ENCODE measurements around the gene NCAPG2. TPM values are rescaled to one million over a fixed set of nuclear protein-coding genes. Genes with fewer than 3 reads are reported as not detected.
A peak's percentile ranks its signal among the peaks of the same experiment; 100 is the strongest.

Gene NCAPG2
- total RNA-seq, 1 experiment from 2014 or later = 99.4 TPM

DNA sequence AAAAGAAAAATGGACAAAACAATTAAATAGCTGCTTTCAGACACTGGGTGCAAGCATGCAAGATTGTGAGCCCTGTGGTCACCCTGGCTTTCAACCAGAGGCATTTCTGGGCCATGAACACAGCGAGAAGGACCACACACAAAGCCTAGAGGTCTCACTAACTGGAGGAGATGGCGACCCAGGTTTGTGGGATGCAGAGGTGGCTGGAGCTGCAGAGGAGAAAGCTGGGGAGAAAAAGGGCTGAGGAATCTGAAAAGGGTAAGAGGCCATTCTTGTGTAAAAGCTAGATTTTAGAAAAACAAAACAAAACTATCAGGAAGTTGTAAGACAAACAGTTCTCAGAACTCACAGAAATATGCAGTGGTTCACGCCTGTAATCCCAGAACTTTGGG is 86.9 kb downstream of the NCAPG2 start:
- Mint-ChIP-seq H3K4me3 (peak overlapping the region in 1 of 2 experiments; percentile 18; a peak in 1 of 5 replicates), H3K27me3 (ENCODE audit: low read depth) (no peaks in the 10 kb centered on the region), H3K27ac (peak overlapping the region; percentile 85 to 96 (median 93)), H3K36me3 (ENCODE audit: insufficient read depth in 1 of 3, low read depth in 3 of 3) (peaks cover 0 to 11% (median 8%) of the 10 kb centered on the region in 3 experiments; a peak in 6 of 7 replicates), H3K4me1 (peaks cover 35 to 37% of the 10 kb centered on the region in 2 experiments), H3K9me3 (no peaks in the 10 kb centered on the region)
- no peak overlapping the region for H3T11ph ChIP-seq (ENCODE audit: low read length)
- no peak overlapping the region for H3K4me2 ChIP-seq (ENCODE audit: insufficient read depth, insufficient read length, low read length)
- no peaks in the 10 kb centered on the region for H3K79me2 ChIP-seq (ENCODE audit: insufficient read depth, low read length)
- no peak overlapping the region for H2BK120ac ChIP-seq (ENCODE audit: low read depth, low read length, poor library complexity, severe bottlenecking)
- H4K5ac ChIP-seq (ENCODE audit: insufficient read length, low read depth, low read length) = no peak overlapping the region
- no peak overlapping the region for H2BK12ac ChIP-seq (ENCODE audit: insufficient read length, low read depth, low read length)
- H2BK5ac ChIP-seq (ENCODE audit: insufficient read length, low read length) = no peak overlapping the region
- WGBS (ENCODE audit: extremely low coverage, insufficient read length, low lambda C conversion rate) = no CpG with 5 or more reads among the region's 3 CpGs
- H3K4me1 ChIP-seq (ENCODE audit: insufficient read depth, low read length) = peaks cover 8% of the 10 kb centered on the region
- no peak overlapping the region for H2BK20ac ChIP-seq (ENCODE audit: low read depth, low read length, poor library complexity, severe bottlenecking)
- no peak overlapping the region for H3K4ac ChIP-seq (ENCODE audit: low read depth, low read length)
- TF ChIP-seq, protein P1, sequence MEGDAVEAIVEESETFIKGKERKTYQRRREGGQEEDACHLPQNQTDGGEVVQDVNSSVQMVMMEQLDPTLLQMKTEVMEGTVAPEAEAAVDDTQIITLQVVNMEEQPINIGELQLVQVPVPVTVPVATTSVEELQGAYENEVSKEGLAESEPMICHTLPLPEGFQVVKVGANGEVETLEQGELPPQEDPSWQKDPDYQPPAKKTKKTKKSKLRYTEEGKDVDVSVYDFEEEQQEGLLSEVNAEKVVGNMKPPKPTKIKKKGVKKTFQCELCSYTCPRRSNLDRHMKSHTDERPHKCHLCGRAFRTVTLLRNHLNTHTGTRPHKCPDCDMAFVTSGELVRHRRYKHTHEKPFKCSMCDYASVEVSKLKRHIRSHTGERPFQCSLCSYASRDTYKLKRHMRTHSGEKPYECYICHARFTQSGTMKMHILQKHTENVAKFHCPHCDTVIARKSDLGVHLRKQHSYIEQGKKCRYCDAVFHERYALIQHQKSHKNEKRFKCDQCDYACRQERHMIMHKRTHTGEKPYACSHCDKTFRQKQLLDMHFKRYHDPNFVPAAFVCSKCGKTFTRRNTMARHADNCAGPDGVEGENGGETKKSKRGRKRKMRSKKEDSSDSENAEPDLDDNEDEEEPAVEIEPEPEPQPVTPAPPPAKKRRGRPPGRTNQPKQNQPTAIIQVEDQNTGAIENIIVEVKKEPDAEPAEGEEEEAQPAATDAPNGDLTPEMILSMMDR (conservative IDR thresholded peaks at IDR 0.05) = no peak
- H4K91ac ChIP-seq (ENCODE audit: insufficient read length, low read depth, low read length) = no peak overlapping the region
- H3K9me3 ChIP-seq (ENCODE audit: control insufficient read depth, low read depth, low read length) = no peaks in the 10 kb centered on the region
- no peak overlapping the region for H3K9ac ChIP-seq (ENCODE audit: extremely low read depth, insufficient read length, low read length)
- no peak overlapping the region for H2AK5ac ChIP-seq (ENCODE audit: insufficient read length, low read length)
- H3K18ac ChIP-seq (ENCODE audit: insufficient read length, low read depth, low read length) = no peak overlapping the region
- no peak overlapping the region for H4K8ac ChIP-seq (replicated peaks; ENCODE audit: insufficient read length, low read depth, low read length)
- no peaks in the 10 kb centered on the region for H3K27me3 ChIP-seq (ENCODE audit: insufficient read depth, low read length)
- H3K23me2 ChIP-seq (ENCODE audit: insufficient read length, low read depth, low read length, poor library complexity, severe bottlenecking) = no peaks in the 10 kb centered on the region
- H3K56ac ChIP-seq (ENCODE audit: insufficient read length, low read depth, low read length) = no peak overlapping the region
- no peak overlapping the region for H2AFZ ChIP-seq (ENCODE audit: low read length)
- no peak overlapping the region for H2BK15ac ChIP-seq (ENCODE audit: low read depth, low read length)
- peak overlapping the region; percentile 22 for H3K27ac ChIP-seq (ENCODE audit: insufficient read length, low read depth, low read length)
- peak; percentile 75 for DNase-seq
- H3K79me1 ChIP-seq (ENCODE audit: insufficient read depth, low read depth, low read length, poor library complexity, severe bottlenecking) = no peaks in the 10 kb centered on the region
- H3K23ac ChIP-seq (ENCODE audit: insufficient read length, low read depth, low read length) = no peak overlapping the region
- H3K14ac ChIP-seq (ENCODE audit: insufficient read depth, low read length) = no peak overlapping the region
- H4K20me1 ChIP-seq (ENCODE audit: control insufficient read depth, insufficient read depth, insufficient read length) = no peaks in the 10 kb centered on the region
